NB4 (cell line): ENCODE measurements around the gene GRID1.
"Not testable (repeated sequence)": the region's sequence is repeated elsewhere in the genome, so short reads cannot be mapped to it uniquely, and the experiment has no call there.

ENCODE experiments used
- DNase-seq: peaks from one replicate; pipeline ENCODE4 v3.0.0; 2010; ENCODE audit warnings: low read depth
- H3K4me3 ChIP-seq: one replicate; pipeline ENCODE4 v1.5.1; 2011; ENCODE audit warnings: mild to moderate bottlenecking, low read depth, low read length, moderate library complexity
- MYC ChIP-seq: IDR thresholded peaks from 2 replicates; pipeline ENCODE4 v1.6.1; 2011; ENCODE audit warnings: low read depth, low read length
- POLR2A ChIP-seq: IDR thresholded peaks from 2 replicates; pipeline ENCODE4 v1.6.1; 2011; ENCODE audit warnings: mild to moderate bottlenecking; ENCODE audit not compliant: insufficient read length; ENCODE audit errors: extremely low read depth
- TF ChIP-seq, protein P1 (sequence below): IDR thresholded peaks from one replicate; pipeline ENCODE4 v1.5.1; 2012; ENCODE audit warnings: low read depth, low read length
- TF ChIP-seq, protein P2 (sequence below): IDR thresholded peaks from 2 replicates; pipeline ENCODE4 v1.6.1; 2011; ENCODE audit warnings: low read depth, low read length

The GRID1 gene

DNA sequence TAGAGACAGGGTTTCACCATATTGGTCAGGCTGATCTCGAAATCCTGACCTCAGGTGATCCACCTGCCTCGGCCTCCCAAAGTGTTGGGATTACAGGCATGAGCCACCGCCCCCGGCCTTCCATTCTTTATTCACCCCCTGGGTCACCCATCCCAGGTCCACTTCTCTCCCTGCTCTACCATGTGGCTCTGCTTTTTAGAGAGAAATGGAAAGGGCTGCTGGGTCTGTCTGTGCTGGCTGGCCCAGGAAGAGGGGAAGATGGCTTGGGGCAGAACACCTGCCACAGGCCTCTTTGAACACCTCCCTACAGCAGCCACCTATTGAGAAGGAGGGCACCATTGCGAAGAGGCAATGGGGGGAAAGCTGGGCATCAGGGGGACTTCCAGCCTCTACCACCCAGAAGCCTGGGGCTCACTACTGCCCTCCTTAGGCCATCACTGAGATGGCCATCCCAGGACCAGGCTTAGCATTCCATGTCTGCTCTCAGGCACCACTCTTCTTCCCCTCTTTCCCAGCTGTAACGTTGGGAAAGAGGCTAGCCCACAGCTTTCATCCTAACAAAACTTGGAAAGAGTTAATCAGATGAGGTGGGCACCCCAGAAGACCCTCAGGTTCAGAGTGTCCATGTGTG lies 256.3 kb downstream of the GRID1 start:
- TF ChIP-seq MYC (no peak), POLR2A (no peak)
- TF ChIP-seq, protein P1, sequence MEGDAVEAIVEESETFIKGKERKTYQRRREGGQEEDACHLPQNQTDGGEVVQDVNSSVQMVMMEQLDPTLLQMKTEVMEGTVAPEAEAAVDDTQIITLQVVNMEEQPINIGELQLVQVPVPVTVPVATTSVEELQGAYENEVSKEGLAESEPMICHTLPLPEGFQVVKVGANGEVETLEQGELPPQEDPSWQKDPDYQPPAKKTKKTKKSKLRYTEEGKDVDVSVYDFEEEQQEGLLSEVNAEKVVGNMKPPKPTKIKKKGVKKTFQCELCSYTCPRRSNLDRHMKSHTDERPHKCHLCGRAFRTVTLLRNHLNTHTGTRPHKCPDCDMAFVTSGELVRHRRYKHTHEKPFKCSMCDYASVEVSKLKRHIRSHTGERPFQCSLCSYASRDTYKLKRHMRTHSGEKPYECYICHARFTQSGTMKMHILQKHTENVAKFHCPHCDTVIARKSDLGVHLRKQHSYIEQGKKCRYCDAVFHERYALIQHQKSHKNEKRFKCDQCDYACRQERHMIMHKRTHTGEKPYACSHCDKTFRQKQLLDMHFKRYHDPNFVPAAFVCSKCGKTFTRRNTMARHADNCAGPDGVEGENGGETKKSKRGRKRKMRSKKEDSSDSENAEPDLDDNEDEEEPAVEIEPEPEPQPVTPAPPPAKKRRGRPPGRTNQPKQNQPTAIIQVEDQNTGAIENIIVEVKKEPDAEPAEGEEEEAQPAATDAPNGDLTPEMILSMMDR: peak; percentile 70
- TF ChIP-seq, protein P2, sequence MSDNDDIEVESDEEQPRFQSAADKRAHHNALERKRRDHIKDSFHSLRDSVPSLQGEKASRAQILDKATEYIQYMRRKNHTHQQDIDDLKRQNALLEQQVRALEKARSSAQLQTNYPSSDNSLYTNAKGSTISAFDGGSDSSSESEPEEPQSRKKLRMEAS: no peak
- no peak for DNase-seq

GRCh38 chr10:86109421-86109820 lies 257.2 kb downstream of the GRID1 start:
- TF ChIP-seq, protein P2: no peak
- TF ChIP-seq MYC: no peak
- TF ChIP-seq, protein P1: no peak
- no peak for TF ChIP-seq POLR2A
- DNase-seq: no peak
- no peak overlapping the region for H3K4me3 ChIP-seq

More for the DNA sequence above, 256.3 kb downstream of the GRID1 start:
- H3K4me3 ChIP-seq: no peak overlapping the region

- TF ChIP-seq, protein P1: no peak
- TF ChIP-seq, protein P2: no peak
- TF ChIP-seq POLR2A (no peak), MYC (no peak)
- DNase-seq: no peak
These were observed 257.9 kb downstream of the GRID1 start for GRCh38 chr10:86108696-86109095.

GRCh38 chr10:86107611-86108310 lies 258.8 kb downstream of the GRID1 start:
- DNase-seq: not testable (repeated sequence)

More at GRCh38 chr10:86108696-86109095, 257.9 kb downstream of the GRID1 start:
- H3K4me3 ChIP-seq: no peak overlapping the region

DNA sequence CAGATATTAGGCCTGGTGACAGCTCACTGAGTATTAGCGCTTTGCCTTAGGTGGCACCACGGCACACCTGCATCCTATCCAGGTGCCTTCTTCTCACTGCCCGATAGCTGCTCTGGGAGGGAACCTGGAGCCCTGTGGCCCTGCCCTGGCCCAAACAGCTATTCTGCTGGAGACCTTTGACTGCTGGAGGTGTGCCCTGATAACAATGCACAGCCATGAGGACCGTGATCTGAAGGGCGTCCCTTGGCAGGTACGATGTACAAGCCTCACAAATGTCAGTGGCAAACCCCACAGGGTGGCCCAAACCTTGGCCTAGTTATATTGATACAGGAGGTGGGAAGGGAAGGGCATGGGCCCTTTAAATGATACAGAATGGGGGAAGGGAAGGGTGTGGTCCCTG lies 259.5 kb downstream of the GRID1 start:
- no peak for DNase-seq
- no peak overlapping the region for H3K4me3 ChIP-seq
- no peak for TF ChIP-seq MYC
- TF ChIP-seq, protein P2: no peak
- TF ChIP-seq, protein P1: no peak
- TF ChIP-seq POLR2A: no peak

More at GRCh38 chr10:86107611-86108310, 258.8 kb downstream of the GRID1 start:
- not testable (repeated sequence) for H3K4me3 ChIP-seq

- DNase-seq: no peak
- TF ChIP-seq POLR2A (no peak), MYC (no peak)
- TF ChIP-seq, protein P2: no peak
- TF ChIP-seq, protein P1: no peak
- no peak overlapping the region for H3K4me3 ChIP-seq
These were observed 260.0 kb downstream of the GRID1 start for GRCh38 chr10:86106616-86107015.
